GM06990 (cell line): ENCODE measurements around the gene MAP2K4.
"Not testable (repeated sequence)": the region's sequence is repeated elsewhere in the genome, so short reads cannot be mapped to it uniquely, and the experiment has no call there.

Source experiments
- DNase-seq: peaks from one replicate; pipeline ENCODE4 v3.0.0-alpha.2; 2011; ENCODE audit not compliant: insufficient read length; ENCODE audit errors: extremely low read depth
- H3K27me3 ChIP-seq: replicated peaks from 2 replicates; pipeline ENCODE4 v1.6.0; 2011; ENCODE audit warnings: low read length; ENCODE audit not compliant: control insufficient read depth, insufficient read depth
- H3K36me3 ChIP-seq: 2 replicates; pipeline ENCODE4 v1.5.1; 2011; ENCODE audit warnings: low read length; ENCODE audit not compliant: control insufficient read depth, insufficient read depth
- H3K4me3 ChIP-seq: replicated peaks from 2 replicates; pipeline ENCODE4 v1.5.1; 2011; ENCODE audit warnings: low read depth, mild to moderate bottlenecking, control low read depth, low read length
- TF ChIP-seq, protein P1 (sequence below): IDR thresholded peaks from 2 replicates; pipeline ENCODE4 v1.5.1; 2011; ENCODE audit warnings: low read length, control low read depth, mild to moderate bottlenecking, inconsistent platforms; ENCODE audit not compliant: insufficient read depth, poor library complexity, severe bottlenecking

Gene MAP2K4

DNA sequence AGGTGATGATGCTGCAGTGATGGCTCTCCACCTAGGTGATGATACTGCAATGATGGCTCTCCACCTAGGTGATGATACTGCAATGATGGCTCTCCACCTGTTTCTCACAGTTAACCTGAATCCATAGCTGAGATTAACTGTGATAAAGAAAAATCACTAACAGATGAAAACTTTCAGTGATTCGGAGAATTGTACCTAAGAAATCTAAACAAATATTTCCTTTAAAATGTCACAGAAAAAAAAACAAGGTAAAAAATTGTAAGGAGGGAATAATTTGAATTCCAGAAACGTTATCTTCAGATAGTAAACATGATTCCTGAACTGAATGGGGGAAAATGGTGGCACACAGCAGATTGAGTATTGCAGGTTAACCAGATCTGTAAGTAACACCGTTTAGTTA, 113.4 kb downstream of the MAP2K4 start:
- Histone ChIP-seq H3K4me3 (no peak overlapping the region), H3K27me3 (no peaks in the 10 kb centered on the region), H3K36me3 (peaks cover 3% of the 10 kb centered on the region)
- TF ChIP-seq, protein P1, sequence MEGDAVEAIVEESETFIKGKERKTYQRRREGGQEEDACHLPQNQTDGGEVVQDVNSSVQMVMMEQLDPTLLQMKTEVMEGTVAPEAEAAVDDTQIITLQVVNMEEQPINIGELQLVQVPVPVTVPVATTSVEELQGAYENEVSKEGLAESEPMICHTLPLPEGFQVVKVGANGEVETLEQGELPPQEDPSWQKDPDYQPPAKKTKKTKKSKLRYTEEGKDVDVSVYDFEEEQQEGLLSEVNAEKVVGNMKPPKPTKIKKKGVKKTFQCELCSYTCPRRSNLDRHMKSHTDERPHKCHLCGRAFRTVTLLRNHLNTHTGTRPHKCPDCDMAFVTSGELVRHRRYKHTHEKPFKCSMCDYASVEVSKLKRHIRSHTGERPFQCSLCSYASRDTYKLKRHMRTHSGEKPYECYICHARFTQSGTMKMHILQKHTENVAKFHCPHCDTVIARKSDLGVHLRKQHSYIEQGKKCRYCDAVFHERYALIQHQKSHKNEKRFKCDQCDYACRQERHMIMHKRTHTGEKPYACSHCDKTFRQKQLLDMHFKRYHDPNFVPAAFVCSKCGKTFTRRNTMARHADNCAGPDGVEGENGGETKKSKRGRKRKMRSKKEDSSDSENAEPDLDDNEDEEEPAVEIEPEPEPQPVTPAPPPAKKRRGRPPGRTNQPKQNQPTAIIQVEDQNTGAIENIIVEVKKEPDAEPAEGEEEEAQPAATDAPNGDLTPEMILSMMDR = no peak
- no peak for DNase-seq

DNA sequence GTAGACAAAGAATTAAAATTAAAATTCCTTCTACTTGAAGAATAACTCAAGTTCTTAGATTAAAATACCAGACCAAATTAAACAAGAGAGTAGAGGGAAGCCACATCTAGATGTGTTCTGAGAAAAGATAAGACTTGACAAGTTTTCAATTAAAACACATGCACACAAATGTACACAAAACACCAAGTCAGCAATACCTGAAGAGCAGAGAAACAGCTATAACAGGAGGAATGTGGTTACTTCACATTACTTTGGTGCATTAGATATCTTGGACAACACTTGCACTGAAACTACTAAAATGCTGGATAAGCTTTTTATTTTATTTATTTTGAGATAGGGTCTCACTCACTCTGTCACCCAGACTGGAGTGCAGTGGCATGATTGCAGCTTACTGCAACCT, 113.9 kb downstream of the MAP2K4 start:
- no peak for DNase-seq
- Histone ChIP-seq H3K27me3 (no peaks in the 10 kb centered on the region), H3K36me3 (peaks cover 3% of the 10 kb centered on the region), H3K4me3 (no peak overlapping the region)
- TF ChIP-seq, protein P1 = no peak

DNA sequence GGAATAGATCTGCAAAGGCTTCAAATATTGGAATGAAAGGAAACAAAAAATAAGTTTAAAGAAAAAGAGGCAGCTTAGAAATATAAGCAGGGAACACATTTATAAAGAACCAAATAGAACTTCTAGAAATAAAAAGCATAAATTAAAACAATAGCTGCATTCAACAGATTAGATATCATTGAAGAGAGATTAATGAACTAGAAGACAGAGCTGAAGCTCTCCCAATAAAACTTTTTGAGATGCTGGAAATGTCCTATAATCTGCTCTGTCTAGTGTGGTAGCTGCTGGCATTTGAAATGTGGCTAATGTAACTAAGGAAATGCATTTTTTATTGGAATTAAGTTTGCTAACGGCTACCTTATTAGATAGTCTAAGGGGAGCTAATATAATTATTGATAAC, 115.6 kb downstream of the MAP2K4 start:
- Histone ChIP-seq H3K36me3 (peaks cover 5% of the 10 kb centered on the region), H3K27me3 (no peaks in the 10 kb centered on the region), H3K4me3 (no peak overlapping the region)
- TF ChIP-seq, protein P1 = no peak
- DNase-seq = no peak

DNA sequence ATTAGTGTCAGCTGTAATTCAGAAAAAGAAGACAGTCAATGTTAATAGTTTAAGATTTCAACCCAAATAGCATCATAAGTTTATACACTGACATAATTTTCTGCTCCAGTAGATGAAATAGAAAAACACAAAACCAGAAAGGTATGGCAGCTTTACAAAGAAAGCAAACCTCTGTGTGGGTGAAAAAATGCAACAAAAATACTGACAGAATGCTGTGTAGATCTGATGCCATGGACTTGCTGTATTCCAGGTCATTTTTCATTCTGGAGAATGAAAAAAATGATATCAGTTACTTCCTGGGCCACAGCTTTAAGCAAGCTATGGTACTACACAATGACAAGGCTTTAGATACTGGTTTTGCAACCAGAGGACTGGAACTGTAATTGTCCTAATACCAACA, 116.0 kb downstream of the MAP2K4 start:
- H3K36me3 ChIP-seq = peaks cover 5% of the 10 kb centered on the region
- H3K4me3 ChIP-seq = no peak overlapping the region
- no peaks in the 10 kb centered on the region for H3K27me3 ChIP-seq
- no peak for DNase-seq
- TF ChIP-seq, protein P1 = no peak

DNA sequence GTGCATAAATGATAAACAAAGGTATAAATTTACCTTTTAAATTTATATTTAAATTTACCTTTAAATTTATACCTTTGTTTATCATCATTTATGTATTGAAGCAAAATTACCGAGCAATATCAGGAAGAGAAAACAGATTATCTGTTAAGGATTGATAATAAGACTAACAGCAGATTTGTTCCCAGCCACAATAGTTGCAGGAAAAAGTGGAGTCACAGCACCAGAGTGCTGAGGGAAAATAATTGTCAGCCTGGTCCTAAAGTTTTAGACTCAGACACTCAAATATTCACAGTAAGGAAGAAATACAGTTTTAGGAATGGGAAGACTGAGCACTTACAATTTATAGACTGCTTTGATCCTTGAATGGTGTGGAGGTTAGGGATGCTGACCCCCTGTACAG, 117.2 kb downstream of the MAP2K4 start:
- Histone ChIP-seq H3K4me3 (no peak overlapping the region), H3K36me3 (peaks cover 7% of the 10 kb centered on the region), H3K27me3 (no peaks in the 10 kb centered on the region)
- TF ChIP-seq, protein P1 = no peak
- no peak for DNase-seq

DNA sequence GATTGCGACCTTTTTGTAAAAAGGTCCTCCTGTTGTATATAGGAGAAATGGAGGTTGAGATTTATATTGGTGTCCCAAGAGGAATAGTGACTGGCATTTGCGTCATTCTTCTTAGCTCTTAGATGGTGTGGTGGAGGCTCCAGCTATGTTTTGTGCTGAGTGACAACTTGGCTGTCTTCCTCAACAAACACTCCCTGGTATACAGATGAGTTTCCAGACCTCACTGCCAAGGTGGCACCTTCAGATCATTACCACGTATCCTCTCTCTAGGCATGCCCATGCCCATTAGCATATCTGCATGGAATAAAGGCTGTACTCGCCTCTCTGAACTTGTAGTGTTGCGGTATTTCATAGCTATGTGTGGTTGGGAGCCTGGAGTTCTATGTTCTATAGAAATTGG, 120.0 kb downstream of the MAP2K4 start:
- DNase-seq = no peak
- TF ChIP-seq, protein P1 = no peak
- Histone ChIP-seq H3K36me3 (peaks cover 4% of the 10 kb centered on the region), H3K27me3 (no peaks in the 10 kb centered on the region), H3K4me3 (no peak overlapping the region)

DNA sequence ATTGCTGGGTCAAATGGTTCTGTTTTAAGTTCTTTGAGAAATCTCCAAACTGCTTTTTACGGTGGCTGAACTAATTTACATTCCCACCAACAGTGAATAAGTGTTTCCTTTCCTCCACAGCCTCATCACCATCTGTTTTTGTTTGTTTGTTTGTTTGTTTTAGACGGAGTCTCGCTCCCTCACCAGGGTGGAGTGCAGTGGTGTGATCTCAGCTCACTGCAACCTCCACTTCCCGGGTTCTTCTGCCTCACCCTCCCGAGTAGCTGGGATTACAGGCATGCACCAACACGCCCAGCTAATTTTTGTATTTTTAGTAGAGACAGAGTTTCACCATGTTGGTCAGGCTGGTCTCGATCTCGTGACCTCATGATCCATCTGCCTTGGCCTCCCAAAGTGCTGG, 141.5 kb downstream of the MAP2K4 start:
- H3K4me3 ChIP-seq, H3K27me3 ChIP-seq, DNase-seq, H3K36me3 ChIP-seq: not testable (repeated sequence)
